Measurements from ENCODE around the gene RYR1. TPM values are rescaled to one million over a fixed set of nuclear protein-coding genes. Genes with fewer than 3 reads are reported as not detected.

The RYR1 gene
- total and polyA plus RNA-seq, 10 of the 15 experiments (the other 5 are each of a cell fraction or from before 2014, with no cell fraction given) = under 0.01 to 0.32 (median 0.07) TPM; not detected in 1

DNA sequence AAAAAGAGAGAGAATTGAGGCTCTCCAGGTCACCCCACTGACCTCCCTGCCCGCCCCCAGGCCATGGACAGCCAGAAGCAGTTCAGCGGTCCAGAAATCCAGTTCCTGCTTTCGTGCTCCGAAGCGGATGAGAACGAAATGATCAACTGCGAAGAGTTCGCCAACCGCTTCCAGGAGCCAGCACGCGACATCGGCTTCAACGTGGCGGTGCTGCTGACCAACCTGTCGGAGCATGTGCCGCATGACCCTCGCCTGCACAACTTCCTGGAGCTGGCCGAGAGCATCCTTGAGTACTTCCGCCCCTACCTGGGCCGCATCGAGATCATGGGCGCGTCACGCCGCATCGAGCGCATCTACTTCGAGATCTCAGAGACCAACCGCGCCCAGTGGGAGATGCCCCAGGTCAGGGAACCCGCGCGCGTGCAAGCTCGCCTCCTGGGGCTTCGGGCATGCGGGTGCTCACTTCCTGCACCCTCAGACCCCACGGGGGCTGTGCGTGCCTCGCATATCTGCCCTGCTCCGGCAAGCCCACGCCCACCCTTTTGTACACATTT lies 127.6 kb downstream of the RYR1 start:
- Histone ChIP-seq H3K9me3 (replicated peaks; ENCODE audit: control insufficient read depth, insufficient read depth, low read length) (no peaks in the 10 kb centered on the region), H3K4me2 (ENCODE audit: control insufficient read depth, insufficient read depth) (no peak overlapping the region; the same call in 1 of the 2 replicates), H3K4me1 (ENCODE audit: control insufficient read depth, insufficient read depth, low read length) (peaks cover 44% of the 10 kb centered on the region), H3K9ac (ENCODE audit: control insufficient read depth, insufficient read depth, low read length) (no peak overlapping the region), H3K27me3 (replicated peaks in 1 of 2; ENCODE audit: control insufficient read depth in 2 of 2, insufficient read depth in 2 of 2, low read length in 1 of 2) (0 out of 4 replicates have a peak, but pooled peaks cover 0 to 2% of the 10 kb centered on the region in 2 experiments), H2AFZ (ENCODE audit: control insufficient read depth, low read depth, low read length) (no peak overlapping the region), H3K27ac (ENCODE audit: control insufficient read depth, insufficient read depth) (no peak overlapping the region), H3K36me3 (ENCODE audit: control insufficient read depth in 2 of 2, insufficient read depth in 2 of 2, low read length in 1 of 2) (no peaks in the 10 kb centered on the region), H3K4me3 (no peak overlapping the region), H4K20me1 (ENCODE audit: control insufficient read depth, insufficient read depth) (no peaks in the 10 kb centered on the region), H3K79me2 (ENCODE audit: control insufficient read depth, insufficient read depth, low read length) (no peaks in the 10 kb centered on the region)
- WGBS (ENCODE audit: insufficient coverage, insufficient replicate concordance, low lambda C conversion rate, missing lambda C conversion rate) = 91% methylated on average over 36 of the region's 42 CpGs
- intact Hi-C loops (cut with micrococcal nuclease; ENCODE audit: unreplicated experiment) (no loop called here), in situ Hi-C loops (cut with MboI) (loop anchor here (5.0 kb wide), 1 partner anchor 56 kb away; the partner anchor contains the start of genes EIF3K and MAP4K1)
- ChIA-PET RAD21 (ENCODE audit: unreplicated experiment) (interaction anchor here (1.7 to 11.1 kb wide), 2 partner anchors 10 to 56 kb away, joined by 7 to 135 read pairs; partner anchors contain the start of genes EIF3K and MAP4K1), POLR2A (interaction anchor here (1.6 to 12.2 kb wide), 2 partner anchors 10 to 56 kb away, joined by 10 to 135 read pairs; partner anchors contain the start of genes EIF3K and MAP4K1), SMC1A (ENCODE audit: uncharacterized antibody, unreplicated experiment) (interaction anchor here (0.9 to 7.0 kb wide), 3 partner anchors 18 to 55 kb away, joined by 3 to 85 read pairs (median 3); partner anchors contain the start of genes EIF3K and MAP4K1), CTCF (interaction anchor here (1.0 to 7.2 kb wide), 3 partner anchors 17 to 74 kb away, joined by 4 to 67 read pairs (median 60); partner anchors contain the start of genes EIF3K and MAP4K1)
- FAIRE-seq (no peak), ATAC-seq (no peak), DNase-seq (ENCODE audit: low read depth, low spot score) (no peak)
- no TSS peak for BruUV-seq (replicated peaks)
- TF ChIP-seq, protein P1, sequence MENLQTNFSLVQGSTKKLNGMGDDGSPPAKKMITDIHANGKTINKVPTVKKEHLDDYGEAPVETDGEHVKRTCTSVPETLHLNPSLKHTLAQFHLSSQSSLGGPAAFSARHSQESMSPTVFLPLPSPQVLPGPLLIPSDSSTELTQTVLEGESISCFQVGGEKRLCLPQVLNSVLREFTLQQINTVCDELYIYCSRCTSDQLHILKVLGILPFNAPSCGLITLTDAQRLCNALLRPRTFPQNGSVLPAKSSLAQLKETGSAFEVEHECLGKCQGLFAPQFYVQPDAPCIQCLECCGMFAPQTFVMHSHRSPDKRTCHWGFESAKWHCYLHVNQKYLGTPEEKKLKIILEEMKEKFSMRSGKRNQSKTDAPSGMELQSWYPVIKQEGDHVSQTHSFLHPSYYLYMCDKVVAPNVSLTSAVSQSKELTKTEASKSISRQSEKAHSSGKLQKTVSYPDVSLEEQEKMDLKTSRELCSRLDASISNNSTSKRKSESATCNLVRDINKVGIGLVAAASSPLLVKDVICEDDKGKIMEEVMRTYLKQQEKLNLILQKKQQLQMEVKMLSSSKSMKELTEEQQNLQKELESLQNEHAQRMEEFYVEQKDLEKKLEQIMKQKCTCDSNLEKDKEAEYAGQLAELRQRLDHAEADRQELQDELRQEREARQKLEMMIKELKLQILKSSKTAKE (IDR thresholded peaks at IDR 0.05; ENCODE audit: low read depth, poor library complexity, severe bottlenecking) = no peak
- no peak for TF ChIP-seq YBX1 (IDR thresholded peaks at IDR 0.05)
- TF ChIP-seq NFYB (IDR thresholded peaks at IDR 0.05; ENCODE audit: insufficient read depth, low read depth, low read length) = no peak
- TF ChIP-seq ESRRA (IDR thresholded peaks at IDR 0.05; ENCODE audit: low read length) = no peak
- no peak for TF ChIP-seq ASH2L (IDR thresholded peaks at IDR 0.05; ENCODE audit: borderline replicate concordance, low read depth)
- TF ChIP-seq MYB (IDR thresholded peaks at IDR 0.05; ENCODE audit: borderline replicate concordance, low read depth, low read length) = no peak
- TF ChIP-seq BRCA1 (IDR thresholded peaks at IDR 0.05; ENCODE audit: low read depth, low read length) = no peak
- TF ChIP-seq BHLHE40 (IDR thresholded peaks at IDR 0.05; ENCODE audit: borderline replicate concordance in 1 of 2, low read depth in 2 of 2, low read length in 1 of 2) = no peak
- TF ChIP-seq BACH1 (IDR thresholded peaks at IDR 0.05; ENCODE audit: borderline replicate concordance) = no peak
- TF ChIP-seq, protein P2, sequence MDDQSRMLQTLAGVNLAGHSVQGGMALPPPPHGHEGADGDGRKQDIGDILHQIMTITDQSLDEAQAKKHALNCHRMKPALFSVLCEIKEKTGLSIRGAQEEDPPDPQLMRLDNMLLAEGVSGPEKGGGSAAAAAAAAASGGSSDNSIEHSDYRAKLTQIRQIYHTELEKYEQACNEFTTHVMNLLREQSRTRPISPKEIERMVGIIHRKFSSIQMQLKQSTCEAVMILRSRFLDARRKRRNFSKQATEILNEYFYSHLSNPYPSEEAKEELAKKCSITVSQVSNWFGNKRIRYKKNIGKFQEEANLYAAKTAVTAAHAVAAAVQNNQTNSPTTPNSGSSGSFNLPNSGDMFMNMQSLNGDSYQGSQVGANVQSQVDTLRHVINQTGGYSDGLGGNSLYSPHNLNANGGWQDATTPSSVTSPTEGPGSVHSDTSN (IDR thresholded peaks at IDR 0.05; ENCODE audit: insufficient replicate concordance, low read depth, low read length) = no peak
- no peak for TF ChIP-seq ZNF622 (IDR thresholded peaks at IDR 0.05)
- no peak for TF ChIP-seq KLF5 (IDR thresholded peaks at IDR 0.05; ENCODE audit: partially characterized antibody)
- TF ChIP-seq GATAD2B (conservative IDR thresholded peaks at IDR 0.05; ENCODE audit: low read depth) = no peak
- TF ChIP-seq JUNB (IDR thresholded peaks at IDR 0.05) = no peak
- no peak for TF ChIP-seq HDAC2 (IDR thresholded peaks at IDR 0.05)
- TF ChIP-seq ATF7 (IDR thresholded peaks at IDR 0.05; ENCODE audit: low read depth) = no peak
- TF ChIP-seq SREBF1 (IDR thresholded peaks at IDR 0.05; ENCODE audit: low read length) = no peak
- TF ChIP-seq ZNF384 (IDR thresholded peaks at IDR 0.05; ENCODE audit: borderline replicate concordance, low read depth, low read length) = no peak
- TF ChIP-seq NR2C1 (IDR thresholded peaks at IDR 0.05) = no peak
- no peak for TF ChIP-seq NR2F1 (conservative IDR thresholded peaks at IDR 0.05)
